ENCODE data around the gene NAALADL2. TPM values are rescaled to one million over a fixed set of nuclear protein-coding genes. Genes with fewer than 3 reads are reported as not detected.

The NAALADL2 gene
- total and polyA plus RNA-seq, 2 of the 13 experiments (the other 11 are each of a cell fraction or from before 2014, with no cell fraction given) = 0.08 TPM; not detected in 1

GRCh38 chr3:175311404-175311803 lies 452.3 kb downstream of the NAALADL2 start:
- Histone ChIP-seq H3K27ac (ENCODE audit: extremely low read length, insufficient read depth, low read length) (no peak overlapping the region), H3K9ac (ENCODE audit: insufficient read depth, low read depth, low read length) (no peak overlapping the region), H3K4me3 (replicated peaks in 1 of 3; ENCODE audit: insufficient read depth in 1 of 3, low read depth in 2 of 3, low read length in 3 of 3) (no peak overlapping the region), H3K4me1 (ENCODE audit: insufficient read depth, low read length) (no peaks in the 10 kb centered on the region), H3K9me3 (ENCODE audit: low read length) (no peaks in the 10 kb centered on the region), H4K20me1 (ENCODE audit: insufficient read depth, low read length) (no peaks in the 10 kb centered on the region), H3K27me3 (ENCODE audit: control insufficient read depth in 1 of 2, insufficient read depth in 2 of 2, low read length in 2 of 2) (no peaks in the 10 kb centered on the region), H3K4me2 (ENCODE audit: low read depth, low read length) (no peak overlapping the region), H2AFZ (ENCODE audit: low read length) (no peak overlapping the region), H3K79me2 (ENCODE audit: insufficient read depth, low read length) (no peaks in the 10 kb centered on the region), H3K36me3 (replicated peaks in 1 of 2; ENCODE audit: control insufficient read depth in 1 of 2, insufficient read depth in 2 of 2, low read length in 2 of 2) (no peaks in the 10 kb centered on the region)
- in situ Hi-C loops (cut with HindIII; ENCODE audit: extremely low pct_ligation_motif_present, low pct_unique_long_range_greater_than_20kb) (no loop called here), intact Hi-C loops (cut with micrococcal nuclease; ENCODE audit: unreplicated experiment) (no loop called here)
- no peak for FAIRE-seq
- DNase-seq (ENCODE audit: low spot score) = no peak
- no TSS peak for BruUV-seq (replicated peaks)
- WGBS (ENCODE audit: low lambda C conversion rate) = 4% methylated on average over 1 of the region's 1 CpG
- TF ChIP-seq ASH2L (IDR thresholded peaks at IDR 0.05; ENCODE audit: insufficient read length, low read depth, low read length) (no peak), HNRNPK (IDR thresholded peaks at IDR 0.05; ENCODE audit: low read depth, low read length, poor library complexity, severe bottlenecking) (peak; percentile 78), ZBTB7A (CRISPR knock-in tag; IDR thresholded peaks at IDR 0.05) (no peak), BHLHE40 (IDR thresholded peaks at IDR 0.05; ENCODE audit: low read length) (no peak)
- POLR2A ChIA-PET = no interaction called here
- ATAC-seq = no peak
- CTCF ChIA-PET (ENCODE audit: low intra/inter-chr PET ratio, low total read pairs) = no interaction called here

GRCh38 chr3:175311946-175312345 lies 452.8 kb downstream of the NAALADL2 start:
- Histone ChIP-seq H3K79me2 (ENCODE audit: insufficient read depth, low read length) (no peaks in the 10 kb centered on the region), H3K4me2 (ENCODE audit: low read depth, low read length) (no peak overlapping the region), H4K20me1 (ENCODE audit: insufficient read depth, low read length) (no peaks in the 10 kb centered on the region), H3K27me3 (ENCODE audit: control insufficient read depth in 1 of 2, insufficient read depth in 2 of 2, low read length in 2 of 2) (no peaks in the 10 kb centered on the region), H3K36me3 (replicated peaks in 1 of 2; ENCODE audit: control insufficient read depth in 1 of 2, insufficient read depth in 2 of 2, low read length in 2 of 2) (no peaks in the 10 kb centered on the region), H3K4me1 (ENCODE audit: insufficient read depth, low read length) (no peaks in the 10 kb centered on the region), H3K4me3 (replicated peaks in 1 of 3; ENCODE audit: insufficient read depth in 1 of 3, low read depth in 2 of 3, low read length in 3 of 3) (no peak overlapping the region), H3K9ac (ENCODE audit: insufficient read depth, low read depth, low read length) (no peak overlapping the region), H3K27ac (ENCODE audit: extremely low read length, insufficient read depth, low read length) (no peak overlapping the region), H2AFZ (ENCODE audit: low read length) (no peak overlapping the region), H3K9me3 (ENCODE audit: low read length) (no peaks in the 10 kb centered on the region)
- no peak for ATAC-seq
- CTCF ChIA-PET (ENCODE audit: low intra/inter-chr PET ratio, low total read pairs) = no interaction called here
- intact Hi-C loops (cut with micrococcal nuclease; ENCODE audit: unreplicated experiment) = no loop called here
- no peak for FAIRE-seq
- DNase-seq (ENCODE audit: low spot score) = no peak
- 18% methylated on average over 3 of the region's 3 CpGs for WGBS (ENCODE audit: low lambda C conversion rate)
- in situ Hi-C loops (cut with HindIII; ENCODE audit: extremely low pct_ligation_motif_present, low pct_unique_long_range_greater_than_20kb) = no loop called here
- no TSS peak for BruUV-seq (replicated peaks)
- POLR2A ChIA-PET = no interaction called here
- TF ChIP-seq NFAT5 (CRISPR knock-in tag; IDR thresholded peaks at IDR 0.05) = no peak
- no peak for TF ChIP-seq PLRG1 (conservative IDR thresholded peaks at IDR 0.05)
- TF ChIP-seq ZUFSP (CRISPR knock-in tag; IDR thresholded peaks at IDR 0.05; ENCODE audit: borderline replicate concordance) = no peak
- no peak for TF ChIP-seq ZSCAN5A (CRISPR knock-in tag; IDR thresholded peaks at IDR 0.05; ENCODE audit: borderline replicate concordance)
- no peak for TF ChIP-seq TARDBP (CRISPR knock-in tag; IDR thresholded peaks at IDR 0.05)
- TF ChIP-seq KDM3A (CRISPR knock-in tag; IDR thresholded peaks at IDR 0.05; ENCODE audit: low read depth) = no peak
- no peak for TF ChIP-seq ZNF24 (IDR thresholded peaks at IDR 0.05)
